Measurements from ENCODE around the gene IL1RL2.

The IL1RL2 gene

GRCh38 chr2:102191501-102191900 lies 4.7 kb downstream of the IL1RL2 start:
- no peaks in the 10 kb centered on the region for H3K36me3 ChIP-seq (ENCODE audit: control insufficient read depth, insufficient read depth, low read length)
- H3K27ac ChIP-seq (ENCODE audit: low read depth, low read length): no peak overlapping the region
- peaks cover 2% of the 10 kb centered on the region for H3K27me3 ChIP-seq (ENCODE audit: insufficient read depth, low read length, poor library complexity)
- no peak for DNase-seq
- no peak overlapping the region for H2BK5ac ChIP-seq (ENCODE audit: low read length)
- no peak overlapping the region for H3K18ac ChIP-seq (ENCODE audit: low read length)
- no peaks in the 10 kb centered on the region for H3K4me1 ChIP-seq (ENCODE audit: control insufficient read depth, low read depth, low read length)
- H3K9ac ChIP-seq (ENCODE audit: low read length): no peak overlapping the region
- H3K4me3 ChIP-seq (ENCODE audit: low read length): no peak overlapping the region
- H4K5ac ChIP-seq (ENCODE audit: low read length): no peak overlapping the region
- no peaks in the 10 kb centered on the region for H3K79me2 ChIP-seq (ENCODE audit: control insufficient read depth, insufficient read depth, low read length)
- WGBS (ENCODE audit: extremely low coverage, insufficient coverage, low lambda C conversion rate): no CpG with 5 or more reads among the region's 1 CpG
- H3K4me2 ChIP-seq (ENCODE audit: low read length): no peak overlapping the region
- H2BK120ac ChIP-seq (ENCODE audit: low read depth, low read length): no peak overlapping the region
- no peak overlapping the region for H3K23ac ChIP-seq (ENCODE audit: low read length)
- H3K56ac ChIP-seq (ENCODE audit: low read length): no peak overlapping the region
- H3K4ac ChIP-seq (ENCODE audit: low read depth, low read length): no peak overlapping the region
- no peak overlapping the region for H2AK5ac ChIP-seq (ENCODE audit: low read length)
- no peak overlapping the region for H4K8ac ChIP-seq (ENCODE audit: low read depth, low read length)
- no peak overlapping the region for H2BK15ac ChIP-seq (replicated peaks; ENCODE audit: low read depth)
- H3K79me1 ChIP-seq (ENCODE audit: low read length): no peaks in the 10 kb centered on the region

GRCh38 chr2:102193074-102193473 lies 6.3 kb downstream of the IL1RL2 start:
- H3K4me2 ChIP-seq (ENCODE audit: low read length): no peak overlapping the region
- no peak overlapping the region for H3K23ac ChIP-seq (ENCODE audit: low read length)
- H2BK5ac ChIP-seq (ENCODE audit: low read length): no peak overlapping the region
- H2AK5ac ChIP-seq (ENCODE audit: low read length): no peak overlapping the region
- DNase-seq: no peak
- H3K79me2 ChIP-seq (ENCODE audit: control insufficient read depth, insufficient read depth, low read length): no peaks in the 10 kb centered on the region
- H3K36me3 ChIP-seq (ENCODE audit: control insufficient read depth, insufficient read depth, low read length): no peaks in the 10 kb centered on the region
- H2BK15ac ChIP-seq (replicated peaks; ENCODE audit: low read depth): no peak overlapping the region
- no peak overlapping the region for H4K8ac ChIP-seq (ENCODE audit: low read depth, low read length)
- H3K4ac ChIP-seq (ENCODE audit: low read depth, low read length): no peak overlapping the region
- no peak overlapping the region for H3K4me3 ChIP-seq (ENCODE audit: low read length)
- no peaks in the 10 kb centered on the region for H3K4me1 ChIP-seq (ENCODE audit: control insufficient read depth, low read depth, low read length)
- H3K18ac ChIP-seq (ENCODE audit: low read length): no peak overlapping the region
- no CpG with 5 or more reads among the region's 1 CpG for WGBS (ENCODE audit: extremely low coverage, insufficient coverage, low lambda C conversion rate)
- no peak overlapping the region for H3K27ac ChIP-seq (ENCODE audit: low read depth, low read length)
- H3K56ac ChIP-seq (ENCODE audit: low read length): no peak overlapping the region
- H4K5ac ChIP-seq (ENCODE audit: low read length): no peak overlapping the region
- no peaks in the 10 kb centered on the region for H3K27me3 ChIP-seq (ENCODE audit: insufficient read depth, low read length, poor library complexity)
- H3K79me1 ChIP-seq (ENCODE audit: low read length): no peaks in the 10 kb centered on the region
- no peak overlapping the region for H3K9ac ChIP-seq (ENCODE audit: low read length)
- no peak overlapping the region for H2BK120ac ChIP-seq (ENCODE audit: low read depth, low read length)

DNA sequence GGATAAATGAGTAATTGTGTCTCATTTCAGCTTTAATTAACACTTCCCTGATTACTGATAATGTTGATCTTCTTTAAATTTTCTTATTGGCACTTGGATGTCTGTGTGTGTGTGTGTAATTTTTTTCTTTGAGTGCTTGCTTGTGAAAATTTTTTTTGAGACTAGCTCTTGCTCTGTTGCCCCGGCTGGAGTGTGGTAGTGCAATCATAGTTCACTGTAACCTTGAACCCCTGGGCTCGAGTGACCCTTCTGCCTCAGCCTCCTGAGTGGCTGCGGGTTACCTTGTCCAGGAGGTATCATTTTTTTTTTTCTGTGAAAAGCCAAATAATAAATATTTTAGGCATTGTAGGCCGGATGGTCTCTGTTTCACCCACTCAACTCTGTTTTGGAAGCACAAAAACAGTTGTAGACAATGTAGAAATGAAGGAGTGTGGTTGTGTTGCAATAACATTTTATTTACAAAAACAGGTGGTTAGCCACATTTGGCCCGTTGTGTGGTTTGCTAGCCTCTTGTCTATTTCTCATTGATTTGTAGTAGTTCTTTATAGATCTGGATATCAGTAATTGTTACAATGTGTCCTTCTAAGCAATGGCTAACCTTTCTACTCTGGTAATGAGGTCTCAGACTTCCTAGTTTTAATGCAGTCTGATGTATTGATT lies 7.9 kb downstream of the IL1RL2 start:
- Histone ChIP-seq H3K36me3 (ENCODE audit: control insufficient read depth, insufficient read depth, low read length) (no peaks in the 10 kb centered on the region), H4K8ac (ENCODE audit: low read depth, low read length) (no peak overlapping the region), H3K23ac (ENCODE audit: low read length) (no peak overlapping the region), H2BK5ac (ENCODE audit: low read length) (no peak overlapping the region), H3K4me2 (ENCODE audit: low read length) (no peak overlapping the region), H3K4ac (ENCODE audit: low read depth, low read length) (no peak overlapping the region), H3K79me1 (ENCODE audit: low read length) (no peaks in the 10 kb centered on the region), H4K5ac (ENCODE audit: low read length) (no peak overlapping the region), H3K4me1 (ENCODE audit: control insufficient read depth, low read depth, low read length) (no peaks in the 10 kb centered on the region), H2BK15ac (replicated peaks; ENCODE audit: low read depth) (no peak overlapping the region), H3K56ac (ENCODE audit: low read length) (no peak overlapping the region), H3K27ac (ENCODE audit: low read depth, low read length) (no peak overlapping the region), H2AK5ac (ENCODE audit: low read length) (no peak overlapping the region), H3K27me3 (ENCODE audit: insufficient read depth, low read length, poor library complexity) (no peaks in the 10 kb centered on the region), H2BK120ac (ENCODE audit: low read depth, low read length) (no peak overlapping the region), H3K9ac (ENCODE audit: low read length) (no peak overlapping the region), H3K79me2 (ENCODE audit: control insufficient read depth, insufficient read depth, low read length) (no peaks in the 10 kb centered on the region), H3K18ac (ENCODE audit: low read length) (no peak overlapping the region), H3K4me3 (ENCODE audit: low read length) (no peak overlapping the region)
- WGBS (ENCODE audit: extremely low coverage, insufficient coverage, low lambda C conversion rate): no CpG with 5 or more reads among the region's 5 CpGs
- DNase-seq: no peak

- Histone ChIP-seq H2AK5ac (ENCODE audit: low read length) (no peak overlapping the region), H3K27me3 (ENCODE audit: insufficient read depth, low read length, poor library complexity) (no peaks in the 10 kb centered on the region), H4K5ac (ENCODE audit: low read length) (no peak overlapping the region), H3K23ac (ENCODE audit: low read length) (no peak overlapping the region), H3K18ac (ENCODE audit: low read length) (peak overlapping the region; percentile 22), H3K9ac (ENCODE audit: low read length) (no peak overlapping the region), H2BK5ac (ENCODE audit: low read length) (no peak overlapping the region), H3K27ac (ENCODE audit: low read depth, low read length) (no peak overlapping the region), H4K8ac (ENCODE audit: low read depth, low read length) (no peak overlapping the region), H3K4me3 (ENCODE audit: low read length) (no peak overlapping the region), H2BK120ac (ENCODE audit: low read depth, low read length) (no peak overlapping the region), H3K4me1 (ENCODE audit: control insufficient read depth, low read depth, low read length) (no peaks in the 10 kb centered on the region), H3K4me2 (ENCODE audit: low read length) (no peak overlapping the region), H2BK15ac (replicated peaks; ENCODE audit: low read depth) (peak overlapping the region; percentile 8), H3K79me1 (ENCODE audit: low read length) (no peaks in the 10 kb centered on the region), H3K4ac (ENCODE audit: low read depth, low read length) (no peak overlapping the region), H3K56ac (ENCODE audit: low read length) (no peak overlapping the region), H3K79me2 (ENCODE audit: control insufficient read depth, insufficient read depth, low read length) (no peaks in the 10 kb centered on the region), H3K36me3 (ENCODE audit: control insufficient read depth, insufficient read depth, low read length) (no peaks in the 10 kb centered on the region)
- WGBS (ENCODE audit: extremely low coverage, insufficient coverage, low lambda C conversion rate): no CpG with 5 or more reads among the region's 5 CpGs
- DNase-seq: no peak
These were observed 10.7 kb downstream of the IL1RL2 start for GRCh38 chr2:102197389-102198137.

- no peak overlapping the region for H3K23ac ChIP-seq (ENCODE audit: low read length)
- H3K4ac ChIP-seq (ENCODE audit: low read depth, low read length): no peak overlapping the region
- no peaks in the 10 kb centered on the region for H3K4me1 ChIP-seq (ENCODE audit: control insufficient read depth, low read depth, low read length)
- H3K56ac ChIP-seq (ENCODE audit: low read length): no peak overlapping the region
- H3K36me3 ChIP-seq (ENCODE audit: control insufficient read depth, insufficient read depth, low read length): no peaks in the 10 kb centered on the region
- no peak overlapping the region for H3K4me2 ChIP-seq (ENCODE audit: low read length)
- H3K79me2 ChIP-seq (ENCODE audit: control insufficient read depth, insufficient read depth, low read length): no peaks in the 10 kb centered on the region
- DNase-seq: peak; percentile 52
- no peak overlapping the region for H3K4me3 ChIP-seq (ENCODE audit: low read length)
- H3K9ac ChIP-seq (ENCODE audit: low read length): no peak overlapping the region
- no peak overlapping the region for H3K27ac ChIP-seq (ENCODE audit: low read depth, low read length)
- H2AK5ac ChIP-seq (ENCODE audit: low read length): no peak overlapping the region
- no peak overlapping the region for H2BK120ac ChIP-seq (ENCODE audit: low read depth, low read length)
- no peak overlapping the region for H4K8ac ChIP-seq (ENCODE audit: low read depth, low read length)
- no peak overlapping the region for H2BK15ac ChIP-seq (replicated peaks; ENCODE audit: low read depth)
- no peak overlapping the region for H4K5ac ChIP-seq (ENCODE audit: low read length)
- H3K79me1 ChIP-seq (ENCODE audit: low read length): no peaks in the 10 kb centered on the region
- no peaks in the 10 kb centered on the region for H3K27me3 ChIP-seq (ENCODE audit: insufficient read depth, low read length, poor library complexity)
- WGBS (ENCODE audit: extremely low coverage, insufficient coverage, low lambda C conversion rate): no CpG with 5 or more reads among the region's 1 CpG
- no peak overlapping the region for H2BK5ac ChIP-seq (ENCODE audit: low read length)
- H3K18ac ChIP-seq (ENCODE audit: low read length): no peak overlapping the region
These were observed 13.7 kb downstream of the IL1RL2 start for GRCh38 chr2:102200539-102200938.

DNA sequence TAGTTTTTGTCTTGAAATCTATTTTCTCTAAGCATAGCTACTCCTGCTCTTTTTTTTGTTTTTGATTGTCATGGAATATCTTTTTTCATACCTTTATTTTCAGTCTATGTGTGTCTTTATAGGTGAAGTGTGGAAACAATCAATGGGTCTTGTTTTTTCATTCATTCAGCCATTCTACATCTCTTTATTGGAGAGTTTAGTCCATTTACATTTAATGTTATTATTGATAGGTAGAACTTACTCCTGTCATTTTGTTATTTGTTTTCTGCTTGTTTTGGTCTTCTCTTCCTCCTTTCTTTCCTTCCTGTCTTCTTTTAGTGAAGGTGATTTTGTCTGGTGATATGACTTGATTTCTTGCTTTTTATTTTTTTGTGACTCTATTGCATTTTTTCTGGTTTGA lies 17.8 kb downstream of the IL1RL2 start:
- Histone ChIP-seq H3K27ac (ENCODE audit: low read depth, low read length) (no peak overlapping the region), H3K18ac (ENCODE audit: low read length) (no peak overlapping the region)

More for the DNA sequence above, 17.8 kb downstream of the IL1RL2 start:
- Histone ChIP-seq H3K4me2 (ENCODE audit: low read length) (no peak overlapping the region), H3K4me3 (ENCODE audit: low read length) (no peak overlapping the region), H3K79me2 (ENCODE audit: control insufficient read depth, insufficient read depth, low read length) (no peaks in the 10 kb centered on the region), H4K5ac (ENCODE audit: low read length) (no peak overlapping the region), H3K4me1 (ENCODE audit: control insufficient read depth, low read depth, low read length) (no peaks in the 10 kb centered on the region), H2AK5ac (ENCODE audit: low read length) (no peak overlapping the region), H3K23ac (ENCODE audit: low read length) (no peak overlapping the region), H2BK5ac (ENCODE audit: low read length) (no peak overlapping the region), H2BK120ac (ENCODE audit: low read depth, low read length) (no peak overlapping the region), H3K9ac (ENCODE audit: low read length) (no peak overlapping the region), H3K56ac (ENCODE audit: low read length) (no peak overlapping the region), H3K27me3 (ENCODE audit: insufficient read depth, low read length, poor library complexity) (no peaks in the 10 kb centered on the region), H3K79me1 (ENCODE audit: low read length) (no peaks in the 10 kb centered on the region), H3K4ac (ENCODE audit: low read depth, low read length) (no peak overlapping the region), H4K8ac (ENCODE audit: low read depth, low read length) (no peak overlapping the region), H2BK15ac (replicated peaks; ENCODE audit: low read depth) (no peak overlapping the region), H3K36me3 (ENCODE audit: control insufficient read depth, insufficient read depth, low read length) (no peaks in the 10 kb centered on the region)
- no peak for DNase-seq

All from mesendoderm (in vitro differentiated cells).